A673 (cell line): ENCODE measurements around the gene RBM39. TPM values are rescaled to one million over a fixed set of nuclear protein-coding genes. Genes with fewer than 3 reads are reported as not detected.
"Not testable (repeated sequence)": the region's sequence is repeated elsewhere in the genome, so short reads cannot be mapped to it uniquely, and the experiment has no call there.

Source experiments
- BruUV-seq: library from RNA; stranded (reverse); fragments of 400-500 nt; replicated peaks from 2 replicates; lab custom pipeline; 2021; lab: Mats Ljungman, UMichigan
- CTCF ChIA-PET: fragments of 300-600 bp; sonication (Branson Sonifier 250); formaldehyde crosslinking; loops from one replicate; lab custom pipeline; 2022; ENCODE audit warnings: antibody characterized with exemption; lab: Charles Lee
- POLR2A ChIA-PET: fragments of 300-600 bp; sonication (Branson Sonifier 250); formaldehyde crosslinking; loops from one replicate; lab custom pipeline; 2022; ENCODE audit warnings: antibody characterized with exemption; ENCODE audit not compliant: low non-redundant PET; lab: Charles Lee
- DNase-seq: peaks from one replicate; pipeline ENCODE4 v3.0.0-alpha.2; 2015; ENCODE audit warnings: low spot score
- H3K27ac ChIP-seq: fragments of 200-600 bp; sonication (generic); 2 replicates; pipeline ENCODE4 v1.5.1; 2016; ENCODE audit warnings: mixed run types, low read depth, mild to moderate bottlenecking, mixed read lengths, antibody characterized with exemption, low read length; ENCODE audit not compliant: poor library complexity, severe bottlenecking
- H3K27me3 ChIP-seq: fragments of 200-600 bp; sonication (generic); replicated peaks from 2 replicates; pipeline ENCODE4 v1.6.1; 2017; ENCODE audit warnings: mixed run types, low read depth, mild to moderate bottlenecking, mixed read lengths, antibody characterized with exemption, low read length; ENCODE audit not compliant: insufficient read depth, poor library complexity
- H3K36me3 ChIP-seq: fragments of 200-600 bp; sonication (generic); 2 replicates; pipeline ENCODE4 v1.6.1; 2016; ENCODE audit warnings: mixed run types, mild to moderate bottlenecking, mixed read lengths, antibody characterized with exemption, low read length; ENCODE audit not compliant: insufficient read depth, poor library complexity, severe bottlenecking
- H3K4me1 ChIP-seq: fragments of 200-600 bp; sonication (generic); 2 replicates; pipeline ENCODE4 v1.6.1; 2017; ENCODE audit warnings: mixed run types, mild to moderate bottlenecking, mixed read lengths, antibody characterized with exemption, low read length; ENCODE audit not compliant: insufficient read depth, poor library complexity, severe bottlenecking
- H3K4me3 ChIP-seq: fragments of 200-600 bp; sonication (generic); 2 replicates; pipeline ENCODE4 v1.5.1; 2016; ENCODE audit warnings: low read depth, mixed run types, mild to moderate bottlenecking, mixed read lengths, low read length; ENCODE audit not compliant: poor library complexity, severe bottlenecking
- H3K9me3 ChIP-seq: fragments of 200-600 bp; sonication (generic); 2 replicates; pipeline ENCODE4 v1.6.1; 2016; ENCODE audit warnings: mixed run types, low read depth, mild to moderate bottlenecking, mixed read lengths, antibody characterized with exemption, low read length; ENCODE audit not compliant: poor library complexity, severe bottlenecking
- CTCF ChIP-seq: fragments of 300-800, 200-600 bp; sonication (generic); conservative IDR thresholded peaks from 2 replicates; pipeline ENCODE4 v1.5.1; 2017; ENCODE audit warnings: low read depth, mild to moderate bottlenecking, antibody characterized with exemption, low read length, moderate library complexity, mixed read lengths
- EZH2 ChIP-seq: fragments of 200-600 bp; sonication (generic); IDR thresholded peaks from 2 replicates; pipeline ENCODE4 v1.6.1; 2017; ENCODE audit warnings: borderline replicate concordance, low read depth, mild to moderate bottlenecking, mixed read lengths, antibody characterized with exemption, low read length; ENCODE audit not compliant: poor library complexity, severe bottlenecking
- intact Hi-C: fragments of 100-400 bp; cut with micrococcal nuclease; formaldehyde crosslinking; loops from one replicate; pipeline ENCODE4 v1.10.0; 2022; ENCODE audit not compliant: unreplicated experiment
- total RNA-seq: library from RNA; stranded (reverse); gene quantifications from 2 replicates; pipeline ENCODE4 v1.2.3, GENCODE V29; 2021

The RBM39 gene
- total RNA-seq, 1 experiment from 2014 or later = 329 TPM

- no TSS peak for BruUV-seq
- Histone ChIP-seq H3K27ac (no peak overlapping the region), H3K27me3 (no peaks in the 10 kb centered on the region), H3K9me3 (no peaks in the 10 kb centered on the region), H3K4me3 (no peak overlapping the region), H3K4me1 (no peaks in the 10 kb centered on the region), H3K36me3 (peaks cover 100% of the 10 kb centered on the region)
- TF ChIP-seq EZH2 = no peak
- TF ChIP-seq CTCF = no peak
- no peak for DNase-seq
- ChIA-PET CTCF (no interaction called here), POLR2A (no interaction called here)
- intact Hi-C loops = no loop called here
Measured at GRCh38 chr20:35708502-35708901, 33.6 kb downstream of the RBM39 start.

- POLR2A ChIA-PET = interaction anchor here (1.2 kb wide), 1 partner anchor 32 kb away, joined by 3 read pairs; no protein-coding TSS in a partner anchor
- H3K27me3 ChIP-seq, H3K27ac ChIP-seq, CTCF ChIA-PET, H3K4me3 ChIP-seq, DNase-seq, H3K9me3 ChIP-seq, intact Hi-C loops, BruUV-seq: not testable (repeated sequence)
- Histone ChIP-seq H3K4me1 (peaks cover 13% of the 10 kb centered on the region), H3K36me3 (peaks cover 99% of the 10 kb centered on the region)
Measured at GRCh38 chr20:35706591-35707529, 35.2 kb downstream of the RBM39 start.

GRCh38 chr20:35705894-35706293, 36.2 kb downstream of the RBM39 start:
- CTCF ChIA-PET, intact Hi-C loops: not testable (repeated sequence)

DNA sequence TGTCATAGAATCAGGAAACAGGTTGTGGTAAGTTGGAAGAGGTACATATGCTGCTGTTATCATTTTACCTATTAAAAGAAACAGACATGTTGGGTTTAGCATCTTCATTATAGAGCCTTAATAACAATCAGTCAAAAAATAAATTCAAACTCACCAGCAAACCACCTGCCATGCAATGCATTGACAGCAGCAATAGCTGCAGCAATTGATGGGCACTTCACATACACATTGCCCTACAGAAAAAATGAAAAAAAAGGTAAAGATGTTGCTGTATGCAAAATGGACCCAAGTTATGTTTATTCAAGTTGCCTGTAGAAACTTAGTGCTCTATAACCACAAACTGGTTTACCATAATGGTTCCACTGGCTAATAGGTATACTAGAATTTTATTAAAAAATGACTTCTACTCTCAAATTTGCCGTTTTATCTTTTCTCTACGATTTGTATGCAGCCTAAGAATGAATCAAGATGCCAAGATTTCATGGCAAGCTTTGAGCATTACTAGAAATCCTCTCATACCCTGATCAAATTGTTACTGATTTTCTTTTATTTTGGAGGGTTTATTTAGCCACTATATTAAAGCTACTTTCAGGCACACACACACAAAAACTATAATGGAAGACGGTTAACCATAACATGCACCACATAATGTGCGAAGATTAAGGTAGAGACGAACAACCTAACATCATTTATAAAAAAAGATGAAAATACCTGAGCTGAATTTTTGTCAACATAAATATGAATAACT, 37.4 kb downstream of the RBM39 start:
- Histone ChIP-seq H3K27ac (no peak overlapping the region), H3K4me1 (peaks cover 23% of the 10 kb centered on the region), H3K4me3 (no peak overlapping the region), H3K36me3 (peaks cover 87% of the 10 kb centered on the region), H3K27me3 (no peaks in the 10 kb centered on the region), H3K9me3 (no peaks in the 10 kb centered on the region)
- no peak for DNase-seq
- CTCF ChIA-PET = no interaction called here
- intact Hi-C loops = loop anchor here (5.0 kb wide), 1 partner anchor 33 kb away; no protein-coding TSS in a partner anchor
- no TSS peak for BruUV-seq
- POLR2A ChIA-PET = no interaction called here
- TF ChIP-seq EZH2 (no peak), CTCF (no peak)

More at GRCh38 chr20:35705894-35706293, 36.2 kb downstream of the RBM39 start:
- DNase-seq, H3K4me3 ChIP-seq, BruUV-seq, H3K27ac ChIP-seq, H3K27me3 ChIP-seq, H3K9me3 ChIP-seq, POLR2A ChIA-PET: not testable (repeated sequence)
- H3K36me3 ChIP-seq = peaks cover 97% of the 10 kb centered on the region
- H3K4me1 ChIP-seq = peaks cover 14% of the 10 kb centered on the region
